ENCODE results near the gene VPS33A.

- no peak for TF ChIP-seq CTCF (IDR thresholded peaks at IDR 0.05)
- no peak for TF ChIP-seq POLR2A (IDR thresholded peaks at IDR 0.05)
- no peak for TF ChIP-seq EP300 (IDR thresholded peaks at IDR 0.05)
Observed at GRCh38 chr12:122206111-122206881, 60.0 kb downstream of the VPS33A start.
